GM06990 (cell line): ENCODE results near the gene REG4.

Experiments
- DNase-seq: peaks from one replicate; pipeline ENCODE4 v3.0.0-alpha.2; 2011; ENCODE audit not compliant: insufficient read length; ENCODE audit errors: extremely low read depth
- H3K27me3 ChIP-seq: replicated peaks from 2 replicates; pipeline ENCODE4 v1.6.0; 2011; ENCODE audit warnings: low read length; ENCODE audit not compliant: control insufficient read depth, insufficient read depth
- H3K36me3 ChIP-seq: 2 replicates; pipeline ENCODE4 v1.5.1; 2011; ENCODE audit warnings: low read length; ENCODE audit not compliant: control insufficient read depth, insufficient read depth
- H3K4me3 ChIP-seq: replicated peaks from 2 replicates; pipeline ENCODE4 v1.5.1; 2011; ENCODE audit warnings: low read depth, mild to moderate bottlenecking, control low read depth, low read length
- TF ChIP-seq, protein P1 (sequence below): IDR thresholded peaks from 2 replicates; pipeline ENCODE4 v1.5.1; 2011; ENCODE audit warnings: low read length, control low read depth, mild to moderate bottlenecking, inconsistent platforms; ENCODE audit not compliant: insufficient read depth, poor library complexity, severe bottlenecking

The REG4 gene

DNA sequence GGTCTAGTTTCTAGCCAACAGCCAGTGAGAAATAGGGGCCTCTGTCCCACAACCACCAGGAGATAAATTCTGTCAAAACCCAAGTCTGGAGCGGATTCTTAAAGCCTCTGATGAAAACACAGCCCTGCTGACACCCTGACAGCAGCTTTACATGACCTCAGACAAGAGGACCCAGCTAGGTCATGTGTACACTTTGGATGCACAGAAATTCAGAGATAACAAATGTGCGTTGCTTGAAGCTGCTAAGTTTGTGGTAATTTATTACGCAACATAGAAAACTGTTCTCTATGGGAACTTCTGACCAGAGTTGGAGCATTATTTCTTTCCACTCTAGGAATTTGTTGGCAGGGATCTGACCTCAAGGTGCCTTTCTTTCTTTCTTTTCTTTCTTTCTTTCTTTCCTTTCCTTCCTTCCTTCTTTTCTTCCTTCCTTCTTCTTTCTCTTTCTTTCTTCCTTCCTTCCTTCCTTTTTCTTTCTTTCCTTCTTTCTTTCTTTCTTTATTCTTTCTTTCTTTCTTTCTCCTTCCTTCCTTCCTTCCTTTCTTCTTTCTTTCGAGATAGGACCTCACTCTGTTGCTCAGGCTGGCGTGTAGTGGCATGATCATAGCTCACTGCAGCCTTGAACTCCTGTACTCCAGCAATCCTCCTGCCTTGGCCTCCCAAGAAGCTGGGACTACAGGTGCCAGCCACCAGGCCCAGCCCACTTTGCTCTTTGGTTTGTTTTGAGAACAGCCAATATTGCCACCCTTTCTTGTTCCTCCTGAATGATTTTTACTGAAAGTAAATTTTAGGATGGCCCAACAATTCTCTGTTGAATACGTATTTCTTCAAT lies 27.7 kb downstream of the REG4 start:
- no peaks in the 10 kb centered on the region for H3K36me3 ChIP-seq
- peaks cover 2% of the 10 kb centered on the region for H3K27me3 ChIP-seq
- no peak overlapping the region for H3K4me3 ChIP-seq
- TF ChIP-seq, protein P1, sequence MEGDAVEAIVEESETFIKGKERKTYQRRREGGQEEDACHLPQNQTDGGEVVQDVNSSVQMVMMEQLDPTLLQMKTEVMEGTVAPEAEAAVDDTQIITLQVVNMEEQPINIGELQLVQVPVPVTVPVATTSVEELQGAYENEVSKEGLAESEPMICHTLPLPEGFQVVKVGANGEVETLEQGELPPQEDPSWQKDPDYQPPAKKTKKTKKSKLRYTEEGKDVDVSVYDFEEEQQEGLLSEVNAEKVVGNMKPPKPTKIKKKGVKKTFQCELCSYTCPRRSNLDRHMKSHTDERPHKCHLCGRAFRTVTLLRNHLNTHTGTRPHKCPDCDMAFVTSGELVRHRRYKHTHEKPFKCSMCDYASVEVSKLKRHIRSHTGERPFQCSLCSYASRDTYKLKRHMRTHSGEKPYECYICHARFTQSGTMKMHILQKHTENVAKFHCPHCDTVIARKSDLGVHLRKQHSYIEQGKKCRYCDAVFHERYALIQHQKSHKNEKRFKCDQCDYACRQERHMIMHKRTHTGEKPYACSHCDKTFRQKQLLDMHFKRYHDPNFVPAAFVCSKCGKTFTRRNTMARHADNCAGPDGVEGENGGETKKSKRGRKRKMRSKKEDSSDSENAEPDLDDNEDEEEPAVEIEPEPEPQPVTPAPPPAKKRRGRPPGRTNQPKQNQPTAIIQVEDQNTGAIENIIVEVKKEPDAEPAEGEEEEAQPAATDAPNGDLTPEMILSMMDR, result no peak
- no peak for DNase-seq

DNA sequence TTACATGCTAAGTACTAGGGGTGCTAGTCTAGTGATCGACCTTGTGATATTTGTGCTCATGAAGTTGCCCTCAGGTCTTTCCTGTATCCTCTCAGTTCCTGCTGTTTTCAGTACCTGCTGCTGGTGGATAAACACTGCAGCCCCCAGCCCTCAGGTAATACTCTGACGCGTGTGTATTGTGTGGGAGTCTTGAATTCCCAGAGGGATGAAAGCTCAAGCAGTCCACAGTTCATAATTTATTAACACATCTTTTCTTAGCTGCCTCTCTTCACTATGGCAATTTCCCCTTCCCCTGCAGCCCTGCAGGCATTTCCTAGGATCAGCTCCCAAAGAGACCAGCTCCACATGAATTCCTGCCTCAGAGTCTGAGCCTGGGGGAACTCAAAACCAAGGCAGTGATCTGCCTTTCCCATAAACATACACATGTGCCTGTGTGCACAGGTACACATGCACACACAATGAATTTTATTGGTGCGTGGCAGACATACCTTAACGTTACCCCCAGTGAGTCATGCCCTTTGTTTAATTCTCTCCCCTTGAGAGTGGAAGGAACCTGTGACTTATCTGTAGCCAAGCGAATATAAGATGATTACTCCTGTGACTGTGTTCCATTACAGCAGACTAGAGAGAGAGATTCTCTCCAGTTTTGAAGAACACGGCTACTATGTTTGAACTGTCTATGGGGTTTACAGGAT lies 28.5 kb downstream of the REG4 start:
- no peak overlapping the region for H3K4me3 ChIP-seq
- peaks cover 2% of the 10 kb centered on the region for H3K27me3 ChIP-seq
- TF ChIP-seq, protein P1, result no peak
- no peak for DNase-seq
- no peaks in the 10 kb centered on the region for H3K36me3 ChIP-seq

DNA sequence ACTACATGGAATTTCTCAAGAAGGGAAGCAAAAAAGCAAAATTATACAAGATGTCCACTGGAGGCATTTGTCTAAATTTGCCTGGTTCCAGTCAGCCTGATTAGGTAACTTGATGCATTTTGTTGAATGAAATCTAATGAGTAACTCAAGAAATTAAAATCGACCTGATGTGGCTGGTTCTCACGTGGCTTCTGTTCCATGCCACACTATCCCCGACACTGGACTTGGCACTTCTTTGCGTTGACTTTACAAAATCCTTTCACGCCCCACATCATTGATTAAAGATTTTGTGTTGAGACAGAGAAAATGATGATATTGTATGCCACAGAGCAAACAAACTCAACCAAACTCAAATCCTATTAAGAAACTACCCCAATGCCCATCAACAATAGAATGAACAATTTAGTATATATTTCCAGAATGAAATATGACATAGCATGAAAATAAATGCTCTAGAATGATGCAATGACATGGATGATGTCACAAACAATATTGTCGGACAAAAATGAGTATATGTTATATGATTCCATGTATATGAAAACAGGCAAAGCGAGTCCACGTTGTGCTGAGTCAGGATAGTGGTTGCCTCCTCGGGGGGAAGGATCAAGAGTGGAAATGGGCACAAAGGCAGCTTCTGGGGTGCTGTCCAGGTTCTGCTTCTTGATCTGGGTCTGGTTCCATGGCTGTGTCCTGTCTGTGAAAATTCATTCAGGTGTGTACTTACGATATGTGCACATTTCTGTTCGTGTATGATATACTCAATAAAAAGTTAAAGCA lies 29.6 kb downstream of the REG4 start:
- H3K36me3 ChIP-seq, result no peaks in the 10 kb centered on the region
- peaks cover 2% of the 10 kb centered on the region for H3K27me3 ChIP-seq
- TF ChIP-seq, protein P1, result no peak
- no peak for DNase-seq
- H3K4me3 ChIP-seq, result no peak overlapping the region

DNA sequence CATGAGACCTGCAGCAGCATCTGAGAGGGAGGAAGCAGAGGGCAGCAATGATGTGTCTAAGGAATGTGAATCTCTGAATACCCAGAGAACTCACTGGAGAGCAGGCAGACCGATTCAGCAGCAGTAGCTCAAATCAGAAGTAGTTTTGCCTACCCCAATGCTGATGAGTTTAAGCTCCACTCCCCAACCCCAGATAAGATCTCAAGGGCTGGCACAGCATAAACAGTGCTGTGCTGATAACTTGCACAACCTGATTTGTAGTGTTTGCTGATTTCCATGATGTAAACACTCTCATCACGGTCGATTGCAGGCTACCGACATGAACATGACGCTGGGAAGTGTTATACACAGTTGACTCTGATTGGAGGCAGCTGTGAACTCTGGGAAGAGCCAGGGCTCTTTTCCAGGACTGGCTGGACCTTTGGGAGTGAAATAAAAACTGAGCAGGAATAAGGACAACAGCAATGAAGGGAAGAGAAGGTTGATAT lies 31.3 kb downstream of the REG4 start:
- Histone ChIP-seq H3K27me3 (no peaks in the 10 kb centered on the region; the same call in none of the 2 replicates), H3K4me3 (no peak overlapping the region), H3K36me3 (no peaks in the 10 kb centered on the region)
- TF ChIP-seq, protein P1, result no peak
- DNase-seq, result no peak

DNA sequence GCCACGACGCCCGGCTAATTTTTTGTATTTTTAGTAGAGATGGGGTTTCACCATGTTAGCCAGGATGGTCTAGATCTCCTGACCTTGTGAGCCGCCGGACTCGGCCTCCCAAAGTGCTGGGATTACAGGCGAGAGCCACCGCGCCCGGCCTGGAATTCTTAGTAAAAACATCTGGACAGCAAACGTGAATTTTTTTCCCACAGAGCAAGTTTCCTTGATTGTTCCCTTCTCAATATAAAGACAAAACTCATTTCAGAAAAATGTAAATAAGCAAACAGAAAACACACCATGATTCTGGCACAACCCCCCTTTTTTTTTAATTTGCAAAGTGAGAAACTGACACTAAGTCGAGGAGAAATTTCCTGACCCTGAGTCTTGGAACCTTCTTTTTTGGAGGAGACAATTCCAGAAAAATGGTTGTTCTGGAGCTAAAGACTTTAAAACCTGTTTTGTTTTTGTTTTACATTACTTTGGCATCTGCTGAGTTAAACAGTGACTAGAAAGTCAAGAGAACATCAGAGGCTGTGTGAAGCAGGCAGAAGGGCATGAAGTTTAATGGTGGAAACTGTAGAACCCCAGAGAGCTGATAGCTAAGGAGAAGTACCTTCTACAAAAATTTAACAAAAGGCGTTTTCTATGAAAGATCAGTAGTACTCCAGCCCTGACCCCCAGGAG lies 32.2 kb downstream of the REG4 start:
- TF ChIP-seq, protein P1, result no peak
- H3K36me3 ChIP-seq, result no peaks in the 10 kb centered on the region
- no peaks in the 10 kb centered on the region; the same call in none of the 2 replicates for H3K27me3 ChIP-seq
- DNase-seq, result no peak
- H3K4me3 ChIP-seq, result no peak overlapping the region
